HUDEP-2 (cell line): ENCODE results near the gene WDR48.

ENCODE experiments used
- DNase-seq, 76 experiments: peaks; one replicate each; lab custom pipeline; 2025; ENCODE audit not compliant: unreplicated experiment in 76 of 76; lab: John Stamatoyannopoulos, UW

WDR48 gene

DNA sequence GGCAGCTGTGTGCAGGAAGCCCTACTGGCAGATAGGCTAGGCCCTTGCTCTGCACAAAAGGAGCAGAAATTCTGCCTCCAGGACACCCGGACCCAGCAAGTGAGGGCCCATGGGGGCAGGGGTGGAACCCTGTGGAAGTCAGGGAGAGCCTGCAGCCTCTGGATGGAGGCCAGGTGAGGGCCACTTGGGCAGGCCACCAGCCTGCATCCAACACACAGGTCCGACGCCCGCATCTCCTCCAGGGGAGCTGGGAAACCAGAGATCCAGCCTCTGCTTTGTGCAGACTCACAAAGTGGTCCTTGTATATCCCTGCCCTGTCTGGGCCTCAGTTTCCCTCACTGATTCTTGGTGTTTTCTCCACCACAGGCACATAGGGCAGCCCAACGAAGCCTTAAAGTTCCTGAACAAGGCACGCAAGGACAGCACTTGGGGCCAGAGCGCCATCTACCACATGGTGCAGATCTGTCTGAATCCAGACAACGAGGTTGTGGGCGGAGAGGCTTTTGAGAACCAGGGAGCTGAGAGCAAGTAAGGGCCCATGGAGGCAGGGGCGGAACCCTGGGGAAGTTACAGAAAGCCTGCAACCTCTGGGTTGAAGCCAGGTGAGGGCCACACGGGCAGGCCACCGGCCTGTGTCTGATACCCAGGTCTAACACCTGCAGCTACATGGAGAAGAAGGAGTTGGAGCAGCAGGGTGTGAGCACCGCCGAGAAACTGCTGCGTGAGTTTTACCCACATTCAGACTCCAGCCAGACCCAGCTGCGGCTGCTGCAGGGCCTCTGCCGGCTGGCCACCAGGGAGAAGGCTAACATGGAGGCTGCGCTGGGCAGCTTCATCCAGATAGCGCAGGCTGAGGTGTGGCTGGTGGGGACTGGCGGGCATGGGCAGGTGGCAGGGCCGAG lies 85.0 kb downstream of the WDR48 start:
- DNase-seq, result no peak

DNA sequence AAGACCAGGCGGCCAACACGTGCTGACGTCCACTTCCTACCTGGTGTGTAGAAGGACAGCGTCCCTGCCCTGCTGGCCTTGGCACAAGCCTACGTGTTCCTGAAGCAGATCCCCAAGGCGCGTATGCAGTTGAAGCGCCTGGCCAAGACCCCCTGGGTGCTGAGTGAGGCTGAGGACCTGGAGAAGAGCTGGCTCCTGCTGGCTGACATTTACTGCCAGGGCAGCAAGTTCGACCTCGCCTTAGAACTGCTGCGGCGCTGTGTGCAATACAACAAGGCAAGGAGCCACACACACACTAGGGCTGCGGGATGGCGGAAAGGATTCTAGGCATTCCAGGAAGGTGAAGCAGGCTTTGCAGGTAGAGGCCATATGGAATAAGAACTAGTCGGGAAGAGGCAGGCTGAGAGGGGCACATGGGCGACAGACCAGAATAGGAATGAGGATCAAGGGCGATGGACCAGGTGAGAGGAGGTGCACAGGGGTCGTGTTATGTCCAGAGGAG lies 85.7 kb downstream of the WDR48 start:
- no peak for DNase-seq

DNA sequence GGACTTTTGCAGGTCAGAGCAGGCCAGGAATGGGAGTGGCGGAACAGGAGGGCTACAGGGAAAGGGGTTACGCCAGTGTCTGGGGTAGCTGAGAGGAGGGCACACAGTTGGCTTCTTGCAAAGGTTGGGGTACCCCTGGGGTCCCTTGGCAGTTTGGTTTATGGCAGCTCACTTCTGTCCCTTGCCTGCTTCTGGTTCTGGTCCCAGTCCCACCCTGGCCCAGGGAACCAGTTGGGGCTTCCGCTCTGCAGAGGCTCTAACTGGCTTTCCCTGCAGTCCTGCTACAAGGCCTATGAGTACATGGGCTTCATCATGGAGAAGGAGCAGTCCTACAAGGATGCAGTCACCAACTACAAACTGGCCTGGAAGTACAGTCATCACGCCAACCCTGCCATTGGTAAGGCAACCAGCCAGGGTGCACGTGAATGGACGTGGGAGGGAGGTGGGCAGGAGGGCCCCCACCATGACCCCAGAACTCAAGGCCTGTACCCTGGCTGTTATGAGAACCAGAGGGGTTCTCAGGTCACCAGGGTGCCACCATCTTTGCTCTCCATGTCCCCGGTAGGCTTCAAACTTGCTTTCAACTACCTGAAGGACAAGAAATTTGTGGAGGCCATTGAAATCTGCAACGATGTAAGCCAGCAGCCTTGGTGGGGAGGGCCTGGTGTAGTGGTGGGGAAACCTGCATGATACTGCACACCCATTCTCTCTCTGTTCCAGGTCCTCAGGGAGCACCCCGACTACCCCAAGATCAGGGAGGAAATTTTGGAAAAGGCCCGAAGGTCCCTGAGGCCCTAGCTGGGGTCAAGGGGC lies 86.4 kb downstream of the WDR48 start:
- DNase-seq, result no peak

DNA sequence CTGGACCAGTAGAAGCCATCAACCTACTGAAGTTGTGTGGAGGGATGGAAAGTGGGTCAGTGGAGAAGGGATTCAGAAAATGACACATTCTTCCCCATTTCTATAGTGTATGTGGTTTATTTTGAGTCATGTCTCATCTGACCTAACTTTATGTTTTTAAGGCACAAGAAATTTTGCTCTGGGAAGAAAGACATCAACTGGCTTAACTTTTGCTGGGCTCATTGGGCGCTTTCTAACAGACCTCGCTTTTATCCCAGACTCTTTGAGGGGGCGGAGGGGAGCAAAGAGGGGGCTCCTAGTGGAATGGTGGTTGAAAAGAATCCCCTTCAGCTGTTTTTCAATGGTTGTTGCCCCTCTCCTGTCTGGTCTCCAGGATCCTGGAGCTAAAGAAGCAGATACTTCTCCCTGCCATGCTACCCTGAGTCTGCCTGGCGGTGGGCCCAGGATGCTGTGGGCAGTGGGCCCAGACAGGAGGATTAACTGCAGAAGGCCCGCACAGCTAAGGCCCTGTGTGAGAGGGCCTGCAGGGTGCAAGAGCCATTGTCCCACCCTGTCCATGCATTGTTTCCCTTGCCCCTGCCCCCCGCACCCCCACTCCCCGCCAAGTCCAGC lies 87.1 kb downstream of the WDR48 start:
- DNase-seq, result no peak

DNA sequence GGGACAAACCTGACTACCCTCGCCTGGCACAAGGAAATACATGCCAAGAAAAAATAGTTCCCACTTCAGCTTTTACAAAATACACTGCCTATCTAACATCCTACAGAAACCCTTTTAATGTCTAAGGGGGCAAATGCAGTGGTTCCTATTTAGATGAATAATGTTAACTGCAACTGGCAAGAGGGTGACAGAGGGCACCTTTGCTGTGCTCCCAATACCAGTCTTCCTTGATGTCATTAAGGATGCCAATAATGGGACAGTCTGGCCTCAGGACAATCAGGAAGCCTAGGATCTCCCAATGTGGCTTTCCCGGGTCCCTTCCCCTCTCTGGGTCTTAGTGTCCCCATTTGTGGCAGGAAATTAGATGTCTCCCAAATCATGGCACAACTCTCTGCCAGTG lies 87.6 kb downstream of the WDR48 start:
- no peak for DNase-seq

DNA sequence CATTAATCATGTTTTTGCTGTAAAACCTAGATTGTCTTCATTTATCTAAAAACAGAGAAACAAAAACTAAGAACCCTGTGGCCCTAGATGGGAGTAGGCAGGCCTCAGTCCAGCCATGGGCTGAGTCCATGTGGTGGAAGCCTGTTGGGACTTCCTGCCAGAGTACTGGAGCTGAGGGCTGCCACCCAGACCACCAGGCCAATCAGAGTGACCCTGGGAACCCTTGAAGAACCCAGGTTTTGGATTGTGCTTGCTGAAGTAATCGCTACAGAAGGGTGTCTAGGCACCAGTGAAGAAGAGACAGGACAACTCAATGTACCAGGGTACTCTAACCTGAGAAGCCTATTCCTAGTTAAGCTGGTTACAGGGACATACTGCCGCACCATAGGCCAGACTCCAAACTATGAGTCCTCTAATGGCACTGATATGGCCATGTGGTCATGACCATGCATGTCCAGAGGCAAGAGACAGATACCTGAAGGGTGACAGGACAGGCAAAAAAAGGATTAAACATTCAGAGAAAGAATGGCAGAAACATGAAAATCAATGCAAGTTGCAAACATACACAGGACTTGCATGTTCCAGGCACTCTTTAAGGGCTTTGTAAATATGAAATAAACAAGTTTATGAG lies 88.6 kb downstream of the WDR48 start:
- DNase-seq, result no peak

DNA sequence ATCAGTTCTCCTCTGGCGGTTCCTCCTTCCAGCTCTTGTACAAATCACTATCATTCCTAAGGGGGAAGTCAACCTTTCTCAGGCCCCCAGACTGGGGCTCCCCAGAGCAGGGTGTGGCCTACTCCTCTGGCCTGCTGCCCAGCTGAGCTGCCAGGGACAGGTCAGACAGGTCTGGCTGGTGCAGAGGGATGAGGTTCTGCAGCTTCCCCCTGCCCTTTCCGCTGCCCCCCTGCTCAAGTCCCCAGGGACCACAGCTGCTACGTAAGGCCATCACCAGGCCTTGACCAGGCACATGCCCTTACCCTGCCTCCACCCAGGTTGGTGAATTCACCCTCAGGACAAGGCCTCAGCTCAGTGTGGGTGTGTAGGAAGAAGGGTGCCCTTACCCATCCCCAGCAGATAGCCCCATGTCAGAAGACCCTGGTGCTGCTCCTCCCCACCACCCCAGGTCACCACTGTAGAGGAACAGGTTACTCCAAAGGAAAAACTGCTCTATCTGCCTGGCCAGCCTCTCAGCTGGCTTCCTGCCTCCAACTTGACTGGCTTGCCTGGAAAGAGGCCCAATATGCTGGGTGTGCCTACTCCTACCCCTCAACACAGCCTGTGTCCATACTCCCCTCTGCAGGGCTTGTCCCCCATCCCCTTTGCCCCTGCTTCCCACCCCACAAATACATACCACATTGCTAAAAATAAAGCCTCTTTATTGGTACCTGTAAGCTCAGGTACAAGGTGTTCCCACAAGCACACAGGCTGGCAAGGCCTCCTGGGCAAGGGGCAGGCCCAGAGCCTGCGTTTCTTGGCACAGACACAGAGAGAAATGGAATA lies 89.6 kb downstream of the WDR48 start:
- peak in 40 of 76 experiments; percentile 7 to 60 (median 23) for DNase-seq

DNA sequence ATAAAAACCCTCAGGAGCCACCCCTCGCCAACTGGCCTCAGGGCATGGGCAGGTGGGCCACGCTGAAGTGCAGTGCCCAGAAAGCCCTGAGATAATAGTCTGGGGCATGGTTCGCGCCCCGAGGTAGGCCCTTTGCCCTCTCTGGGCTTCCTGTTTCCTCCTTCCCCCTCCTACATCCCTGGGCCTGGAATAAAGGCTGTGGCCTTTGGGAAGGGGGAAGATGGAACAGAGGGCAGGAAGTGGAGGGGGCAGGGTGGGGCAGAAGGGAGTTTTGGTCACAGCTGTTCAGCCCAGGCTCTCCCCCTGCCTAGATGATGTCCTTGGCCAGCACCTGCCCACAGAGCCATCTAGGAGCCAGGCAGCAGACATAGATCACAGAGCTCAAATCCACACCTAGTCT lies 90.3 kb downstream of the WDR48 start:
- DNase-seq, result no peak

DNA sequence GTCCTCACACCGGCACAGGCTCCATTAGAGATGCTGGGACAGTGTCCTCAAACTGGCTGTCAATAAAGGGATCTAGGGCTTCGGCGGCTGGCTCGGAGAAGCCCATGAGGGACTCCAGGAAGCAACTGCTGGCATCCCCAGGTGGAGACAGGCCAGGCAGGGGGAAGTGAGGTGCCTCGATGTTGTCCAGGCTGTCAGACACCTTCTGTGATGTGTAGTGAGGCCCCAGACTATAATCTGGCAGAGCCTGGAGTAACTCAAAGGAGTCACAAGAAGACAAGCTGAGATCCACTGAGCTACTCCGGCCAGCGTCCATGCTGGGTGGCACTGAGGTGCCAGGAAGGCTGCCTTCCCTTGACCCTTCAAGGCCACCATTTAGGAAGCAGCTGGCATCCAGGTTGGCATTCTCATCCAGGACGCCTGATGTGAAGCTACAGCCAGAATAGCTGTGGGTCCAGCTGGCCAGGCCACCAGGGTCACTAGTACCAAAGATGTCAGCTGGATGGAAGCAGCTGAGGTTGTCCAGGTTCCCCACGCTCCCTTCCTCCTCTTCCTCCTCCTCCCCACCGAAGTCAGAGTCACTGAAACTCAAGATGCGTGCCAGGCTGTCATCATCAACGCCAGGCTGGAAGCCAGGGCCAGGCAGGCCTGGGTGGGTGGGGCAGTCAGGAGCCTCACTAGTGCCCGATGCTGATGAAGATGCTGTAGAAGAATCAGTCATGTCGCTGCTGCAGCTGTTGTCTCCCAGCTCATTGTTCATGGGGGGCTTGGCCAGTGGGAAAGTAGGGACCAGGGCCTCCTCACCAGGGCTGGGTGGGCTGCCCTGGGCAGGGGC lies 91.5 kb downstream of the WDR48 start:
- DNase-seq, result no peak

DNA sequence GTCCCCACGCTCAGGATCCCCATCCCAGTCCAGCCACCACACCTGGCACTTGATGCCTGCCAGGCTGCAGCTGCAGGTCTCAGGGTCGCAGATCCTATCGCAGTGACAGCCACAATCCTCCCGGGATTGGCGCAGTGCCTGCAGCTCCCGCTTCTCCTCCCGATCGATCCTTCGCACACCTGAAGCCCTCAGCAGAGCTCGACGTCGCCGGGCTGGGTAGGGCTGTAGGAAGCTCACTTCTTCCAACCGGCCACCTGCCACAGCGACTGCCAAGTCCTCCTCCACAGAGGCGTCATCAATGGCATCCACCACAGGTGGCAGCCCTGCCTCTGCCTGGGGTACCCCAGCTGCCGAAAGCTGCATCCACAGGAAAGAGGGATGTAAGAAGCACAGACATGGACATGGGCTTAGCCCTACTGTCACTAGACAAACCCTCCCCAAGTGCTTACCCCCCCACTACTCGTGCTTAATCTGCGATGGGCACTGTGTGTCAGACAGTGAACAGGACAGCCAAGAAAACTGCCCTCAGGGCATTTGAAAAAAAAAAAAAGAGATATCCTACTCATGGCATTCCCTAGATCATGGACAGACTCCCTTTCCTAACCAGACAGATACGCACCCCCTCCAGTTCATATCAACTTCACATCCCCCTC lies 92.4 kb downstream of the WDR48 start:
- no peak for DNase-seq

DNA sequence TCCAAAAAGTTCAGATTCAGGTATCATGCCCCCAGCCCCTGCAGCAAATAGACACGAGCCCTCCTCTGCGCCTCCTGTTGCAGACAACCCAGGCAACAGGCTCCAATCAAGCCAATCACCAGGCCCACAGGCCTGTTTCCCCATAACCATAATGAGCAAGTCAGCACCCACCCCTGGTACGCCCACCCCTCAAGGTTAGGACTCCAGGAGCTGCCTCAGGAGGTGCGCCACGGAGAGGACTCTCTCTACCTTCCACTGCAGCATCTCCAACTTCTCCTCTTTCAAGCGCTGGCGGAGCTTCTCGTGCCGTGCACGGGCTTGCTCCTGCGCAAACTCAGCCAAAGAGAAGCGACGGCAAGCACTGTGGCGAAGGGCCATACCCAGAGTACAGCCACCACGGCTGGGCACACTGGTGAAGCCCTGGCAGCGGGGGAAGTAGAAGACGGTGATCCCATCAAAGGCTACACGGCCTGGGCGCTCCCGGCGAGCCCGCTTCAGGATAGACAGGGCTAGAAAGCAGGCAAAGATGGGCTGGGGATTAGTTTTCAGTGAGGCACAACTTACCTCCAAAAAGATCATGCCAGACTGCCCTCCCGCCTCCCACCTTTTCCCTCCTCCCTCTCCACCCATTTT lies 93.0 kb downstream of the WDR48 start:
- DNase-seq, result no peak

DNA sequence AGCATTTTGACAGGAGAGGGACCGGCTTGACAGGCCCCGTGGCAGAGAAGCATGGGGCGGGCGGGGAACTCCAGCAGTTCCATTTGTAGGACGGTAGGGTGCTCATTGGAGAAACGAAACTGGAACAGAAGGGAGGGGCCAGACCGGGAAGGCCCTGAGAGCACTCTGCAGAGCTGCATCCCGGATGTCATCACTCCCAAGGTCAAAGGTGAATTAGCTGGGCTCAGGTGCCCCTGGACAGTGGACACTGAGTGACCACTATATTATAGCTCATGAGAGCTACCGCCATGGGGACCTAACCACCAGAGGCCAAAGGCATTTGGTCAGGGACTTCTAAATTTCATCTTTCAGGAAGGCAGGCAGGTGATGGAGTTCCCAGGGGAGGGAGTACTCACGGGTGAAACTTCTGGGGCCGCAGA lies 94.3 kb downstream of the WDR48 start:
- no peak for DNase-seq
